Activated naive CD8-positive, alpha-beta T cell (primary cell): Measurements from ENCODE around the gene ARHGAP30.
A peak's percentile ranks its signal among the peaks of the same experiment; 100 is the strongest.
"Not testable (repeated sequence)": the region's sequence is repeated elsewhere in the genome, so short reads cannot be mapped to it uniquely, and the experiment has no call there.

Experiments used
- H3K27ac Mint-ChIP-seq: one replicate; pipeline ENCODE4 v1.8.0; 2021; ENCODE audit warnings: mixed read lengths
- H3K27me3 Mint-ChIP-seq: one replicate; pipeline ENCODE4 v1.8.0; 2021; ENCODE audit warnings: mixed read lengths
- H3K36me3 Mint-ChIP-seq: one replicate; pipeline ENCODE4 v1.8.0; 2021; ENCODE audit warnings: mixed read lengths
- H3K4me1 Mint-ChIP-seq: one replicate; pipeline ENCODE4 v1.8.0; 2021; ENCODE audit warnings: low read depth, mixed read lengths
- H3K4me3 Mint-ChIP-seq: one replicate; pipeline ENCODE4 v1.8.0; 2021; ENCODE audit warnings: mild to moderate bottlenecking, mixed read lengths
- H3K9me3 Mint-ChIP-seq: one replicate; pipeline ENCODE4 v1.8.0; 2021; ENCODE audit warnings: low read depth, mixed read lengths

Gene ARHGAP30

GRCh38 chr1:161044908-161045735 lies 24.6 kb downstream of the ARHGAP30 start:
- Mint-ChIP-seq H3K27me3 (no peaks in the 10 kb centered on the region), H3K4me3 (peak overlapping the region; percentile 93), H3K9me3 (no peaks in the 10 kb centered on the region), H3K4me1 (peaks cover 46% of the 10 kb centered on the region), H3K36me3 (peaks cover 7% of the 10 kb centered on the region), H3K27ac (peak overlapping the region; percentile 98)

GRCh38 chr1:161044535-161044907 lies 25.2 kb downstream of the ARHGAP30 start:
- Mint-ChIP-seq H3K9me3 (no peaks in the 10 kb centered on the region), H3K4me3 (peak overlapping the region; percentile 93), H3K4me1 (peaks cover 51% of the 10 kb centered on the region), H3K27ac (peak overlapping the region; percentile 98), H3K36me3 (peaks cover 9% of the 10 kb centered on the region), H3K27me3 (no peaks in the 10 kb centered on the region)

GRCh38 chr1:161039546-161039945 lies 30.1 kb downstream of the ARHGAP30 start:
- Mint-ChIP-seq H3K27ac (peak overlapping the region; percentile 89), H3K4me1 (peaks cover 53% of the 10 kb centered on the region), H3K4me3 (peak overlapping the region; percentile 72), H3K9me3 (no peaks in the 10 kb centered on the region), H3K36me3 (peaks cover 9% of the 10 kb centered on the region), H3K27me3 (no peaks in the 10 kb centered on the region)

- peaks cover 49% of the 10 kb centered on the region for H3K4me1 Mint-ChIP-seq
- H3K4me3 Mint-ChIP-seq: peak overlapping the region; percentile 91
- H3K27me3 Mint-ChIP-seq: no peaks in the 10 kb centered on the region
- no peaks in the 10 kb centered on the region for H3K9me3 Mint-ChIP-seq
- peak overlapping the region; percentile 93 for H3K27ac Mint-ChIP-seq
- peaks cover 9% of the 10 kb centered on the region for H3K36me3 Mint-ChIP-seq
These were observed 30.5 kb downstream of the ARHGAP30 start for GRCh38 chr1:161039154-161039545.

GRCh38 chr1:161038523-161039153 lies 31.1 kb downstream of the ARHGAP30 start, which contains the start of gene TSTD1:
TSS of gene TSTD1 (minus strand) at chr1:161038964. CDS start at chr1:161038889, 75 bp downstream.
- Mint-ChIP-seq H3K9me3 (no peaks in the 10 kb centered on the region), H3K4me1 (peaks cover 51% of the 10 kb centered on the region), H3K27ac (peak within 1 kb of the TSS; percentile 93), H3K27me3 (no peaks in the 10 kb centered on the region), H3K36me3 (peaks cover 9% of the 10 kb centered on the region), H3K4me3 (peak within 1 kb of the TSS; percentile 91)

- Mint-ChIP-seq H3K4me3 (peak overlapping the region; percentile 91), H3K27ac (peak overlapping the region; percentile 73), H3K27me3 (no peaks in the 10 kb centered on the region), H3K36me3 (peaks cover 10% of the 10 kb centered on the region), H3K4me1 (peaks cover 49% of the 10 kb centered on the region), H3K9me3 (no peaks in the 10 kb centered on the region)
These were observed 31.8 kb downstream of the ARHGAP30 start for GRCh38 chr1:161037661-161038522.

- Mint-ChIP-seq H3K27ac (peak overlapping the region; percentile 41), H3K4me3 (peak overlapping the region; percentile 32)
These were observed 35.9 kb downstream of the ARHGAP30 start for GRCh38 chr1:161033751-161034150.

GRCh38 chr1:161032409-161032808 lies 37.3 kb downstream of the ARHGAP30 start:
- Mint-ChIP-seq H3K36me3 (peaks cover 7% of the 10 kb centered on the region), H3K4me1 (peaks cover 26% of the 10 kb centered on the region), H3K4me3 (peak overlapping the region; percentile 53), H3K9me3 (no peaks in the 10 kb centered on the region), H3K27me3 (no peaks in the 10 kb centered on the region), H3K27ac (peak overlapping the region; percentile 89)

More at GRCh38 chr1:161033751-161034150, 35.9 kb downstream of the ARHGAP30 start:
- H3K9me3 Mint-ChIP-seq: no peaks in the 10 kb centered on the region
- peaks cover 33% of the 10 kb centered on the region for H3K4me1 Mint-ChIP-seq
- H3K27me3 Mint-ChIP-seq: no peaks in the 10 kb centered on the region
- peaks cover 7% of the 10 kb centered on the region for H3K36me3 Mint-ChIP-seq

- H3K9me3 Mint-ChIP-seq: no peaks in the 10 kb centered on the region
- H3K4me3 Mint-ChIP-seq: no peak overlapping the region
- peak overlapping the region; percentile 84 for H3K27ac Mint-ChIP-seq
- no peaks in the 10 kb centered on the region for H3K27me3 Mint-ChIP-seq
- peaks cover 11% of the 10 kb centered on the region for H3K36me3 Mint-ChIP-seq
- peaks cover 28% of the 10 kb centered on the region for H3K4me1 Mint-ChIP-seq
These were observed 37.8 kb downstream of the ARHGAP30 start for GRCh38 chr1:161031874-161032273.

- H3K27me3 Mint-ChIP-seq, H3K9me3 Mint-ChIP-seq, H3K27ac Mint-ChIP-seq, H3K4me3 Mint-ChIP-seq: not testable (repeated sequence)
- peaks cover 13% of the 10 kb centered on the region for H3K36me3 Mint-ChIP-seq
- peaks cover 28% of the 10 kb centered on the region for H3K4me1 Mint-ChIP-seq
These were observed 40.2 kb downstream of the ARHGAP30 start for GRCh38 chr1:161029466-161029865.

GRCh38 chr1:161026954-161027353 lies 42.7 kb downstream of the ARHGAP30 start:
- Mint-ChIP-seq H3K4me1 (peaks cover 15% of the 10 kb centered on the region), H3K27ac (peak overlapping the region; percentile 24)
- H3K36me3 Mint-ChIP-seq, H3K9me3 Mint-ChIP-seq, H3K27me3 Mint-ChIP-seq, H3K4me3 Mint-ChIP-seq: not testable (repeated sequence)

- H3K27ac Mint-ChIP-seq, H3K9me3 Mint-ChIP-seq, H3K27me3 Mint-ChIP-seq, H3K36me3 Mint-ChIP-seq: not testable (repeated sequence)
- Mint-ChIP-seq H3K4me3 (peak overlapping the region; percentile 92), H3K4me1 (peaks cover 35% of the 10 kb centered on the region)
These were observed 47.3 kb downstream of the ARHGAP30 start for GRCh38 chr1:161022432-161022831.

- Mint-ChIP-seq H3K27me3 (no peaks in the 10 kb centered on the region), H3K4me3 (peak overlapping the region; percentile 92), H3K9me3 (no peaks in the 10 kb centered on the region), H3K27ac (no peak overlapping the region), H3K36me3 (peaks cover 3% of the 10 kb centered on the region), H3K4me1 (peaks cover 32% of the 10 kb centered on the region)
These were observed 47.7 kb downstream of the ARHGAP30 start for GRCh38 chr1:161021970-161022353.

GRCh38 chr1:161021165-161021969 lies 48.3 kb downstream of the ARHGAP30 start:
- Mint-ChIP-seq H3K27ac (peak overlapping the region; percentile 87), H3K4me1 (peaks cover 31% of the 10 kb centered on the region), H3K4me3 (peak overlapping the region; percentile 92), H3K36me3 (no peaks in the 10 kb centered on the region), H3K27me3 (no peaks in the 10 kb centered on the region), H3K9me3 (no peaks in the 10 kb centered on the region)
